GM23248 (cell line): ENCODE measurements around the gene POLDIP2. TPM values are rescaled to one million over a fixed set of nuclear protein-coding genes. Genes with fewer than 3 reads are reported as not detected.

ENCODE experiments used
- DNase-seq: peaks from one replicate; pipeline ENCODE4 v3.0.0-alpha.2; 2015
- H2AFZ ChIP-seq: fragments of 200-600 bp; sonication (generic); 2 replicates; pipeline ENCODE4 v1.6.1; 2016; ENCODE audit warnings: antibody characterized with exemption
- H3F3A ChIP-seq: fragments of 200-600 bp; sonication (generic); 2 replicates; pipeline ENCODE4 v1.6.1; 2016; ENCODE audit warnings: mild to moderate bottlenecking, antibody characterized with exemption, mixed run types; ENCODE audit not compliant: insufficient read depth
- H3K27ac ChIP-seq: fragments of 200-600 bp; sonication (generic); 2 replicates; pipeline ENCODE4 v1.5.1; 2016; ENCODE audit warnings: mild to moderate bottlenecking
- H3K27me3 ChIP-seq: fragments of 200-600 bp; sonication (generic); replicated peaks from 2 replicates; pipeline ENCODE4 v1.6.1; 2016; ENCODE audit warnings: mild to moderate bottlenecking; ENCODE audit not compliant: insufficient read depth
- H3K36me3 ChIP-seq: fragments of 200-600 bp; sonication (generic); 2 replicates; pipeline ENCODE4 v1.6.1; 2016; ENCODE audit warnings: low read depth, mild to moderate bottlenecking
- H3K4me1 ChIP-seq: fragments of 200-600 bp; sonication (generic); 2 replicates; pipeline ENCODE4 v1.6.1; 2016; ENCODE audit warnings: mild to moderate bottlenecking; ENCODE audit not compliant: insufficient read depth
- H3K4me2 ChIP-seq: fragments of 200-600 bp; sonication (generic); one replicate; pipeline ENCODE4 v1.6.1; 2016; ENCODE audit warnings: mild to moderate bottlenecking; ENCODE audit not compliant: unreplicated experiment
- H3K4me3 ChIP-seq: fragments of 200-600 bp; sonication (generic); 2 replicates; pipeline ENCODE4 v1.5.1; 2016; ENCODE audit warnings: mild to moderate bottlenecking
- H3K79me2 ChIP-seq: fragments of 200-600 bp; sonication (generic); 2 replicates; pipeline ENCODE4 v1.6.1; 2016; ENCODE audit warnings: mild to moderate bottlenecking; ENCODE audit not compliant: insufficient read depth
- H3K9ac ChIP-seq: fragments of 200-600 bp; sonication (generic); 2 replicates; pipeline ENCODE4 v1.6.1; 2016; ENCODE audit warnings: mild to moderate bottlenecking
- H3K9me2 ChIP-seq: fragments of 200-600 bp; sonication (generic); 2 replicates; pipeline ENCODE4 v1.6.1; 2016; ENCODE audit warnings: mixed run types, mild to moderate bottlenecking, moderate library complexity; ENCODE audit not compliant: insufficient read depth
- H3K9me3 ChIP-seq: fragments of 200-600 bp; sonication (generic); one replicate; pipeline ENCODE4 v1.6.1; 2017; ENCODE audit warnings: low read depth
- H4K20me1 ChIP-seq: fragments of 200-600 bp; sonication (generic); 2 replicates; pipeline ENCODE4 v1.6.0; 2016; ENCODE audit not compliant: insufficient read depth
- EZH2 ChIP-seq: fragments of 200-600 bp; sonication (generic); IDR thresholded peaks from 2 replicates; pipeline ENCODE4 v1.6.1; 2018; ENCODE audit warnings: antibody characterized with exemption, mild to moderate bottlenecking; ENCODE audit not compliant: insufficient read depth, poor library complexity, severe bottlenecking
- EZH2phosphoT487 ChIP-seq: fragments of 200-600 bp; sonication (generic); IDR thresholded peaks from 2 replicates; pipeline ENCODE4 v1.6.1; 2018; ENCODE audit warnings: antibody characterized with exemption, moderate library complexity, mild to moderate bottlenecking, low read depth; ENCODE audit not compliant: insufficient read depth
- WGBS, 2 experiments: methylation state at CpG; one replicate each; pipeline ENCODE4 v1.1.6; 2015 to 2017; ENCODE audit warnings: low lambda C conversion rate in 2 of 2, low coverage in 1 of 2; ENCODE audit errors: missing lambda C conversion rate in 2 of 2; 5-methylcytosine and 5-hydroxymethylcytosine counted together
- in situ Hi-C: fragments of 300-500 bp; cut with MboI; formaldehyde crosslinking; loops from 2 replicates; pipeline ENCODE4 v1.15.0; 2020
- polyA plus RNA-seq: library from polyadenylated mRNA; unstranded; fragments of >200 nt; fragmentation: Nextera tagmentation; extraction: Ambion mirVana; gene quantifications from 2 replicates; pipeline ENCODE4 v1.2.1, GENCODE V29; 2016
- total RNA-seq: library from RNA; depleted of rRNA; stranded (reverse); fragments of >200 nt; shearing (Covaris generic); gene quantifications from 2 replicates; pipeline ENCODE4 v1.2.3, GENCODE V29; 2014; rRNA removed

The POLDIP2 gene
- total RNA-seq, result 80.1 and 92.7 TPM in 2 replicates
- 105 and 112 TPM in 2 replicates for polyA plus RNA-seq

DNA sequence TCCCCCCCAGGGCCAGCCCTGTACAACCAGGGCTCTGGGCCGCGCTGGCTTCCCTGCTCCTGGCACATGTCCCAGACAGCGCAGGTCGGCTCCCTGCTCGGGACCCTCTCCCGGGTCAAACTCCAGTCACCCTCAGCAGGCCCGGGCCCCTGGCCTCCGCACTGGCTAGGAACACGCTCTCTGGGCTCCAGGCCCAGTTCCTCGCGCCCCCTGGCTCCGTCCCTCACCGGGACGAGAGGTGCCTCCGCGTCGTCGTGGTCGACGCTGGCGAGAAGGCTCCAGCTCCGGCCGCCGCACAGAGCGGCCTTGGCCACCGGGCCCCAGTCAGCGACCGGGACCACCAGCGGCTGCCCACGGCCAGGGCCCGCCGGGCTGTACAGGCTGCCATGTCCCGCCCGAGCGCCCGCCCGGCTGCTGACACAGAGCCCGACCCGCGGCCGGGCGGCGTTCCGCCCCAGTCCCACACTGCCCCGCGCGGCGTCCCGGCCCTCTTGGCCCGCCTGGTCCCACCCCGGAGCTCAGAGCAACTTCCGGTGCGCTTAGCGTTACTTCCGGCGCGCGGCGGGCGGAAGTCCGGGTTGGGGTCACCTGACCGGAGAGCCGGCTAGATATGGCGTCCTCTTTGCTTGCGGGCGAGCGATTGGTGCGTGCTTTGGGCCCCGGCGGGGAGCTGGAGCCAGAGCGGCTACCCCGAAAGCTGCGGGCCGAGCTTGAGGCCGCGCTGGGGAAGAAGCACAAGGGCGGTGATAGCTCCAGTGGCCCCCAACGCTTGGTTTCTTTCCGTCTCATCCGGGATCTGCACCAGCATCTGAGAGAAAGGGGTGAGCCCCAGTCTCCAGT, at the start of gene POLDIP2:
POLDIP2 (minus strand) TSS at position 467 of the 840 bp plus-strand sequence; CDS start at position 388, 79 bp downstream.
- H4K20me1 ChIP-seq, result no peaks in the 10 kb centered on the region
- H3K36me3 ChIP-seq, result peaks cover 28% of the 10 kb centered on the region
- peak within 1 kb of the TSS; percentile 84 for H2AFZ ChIP-seq

DNA sequence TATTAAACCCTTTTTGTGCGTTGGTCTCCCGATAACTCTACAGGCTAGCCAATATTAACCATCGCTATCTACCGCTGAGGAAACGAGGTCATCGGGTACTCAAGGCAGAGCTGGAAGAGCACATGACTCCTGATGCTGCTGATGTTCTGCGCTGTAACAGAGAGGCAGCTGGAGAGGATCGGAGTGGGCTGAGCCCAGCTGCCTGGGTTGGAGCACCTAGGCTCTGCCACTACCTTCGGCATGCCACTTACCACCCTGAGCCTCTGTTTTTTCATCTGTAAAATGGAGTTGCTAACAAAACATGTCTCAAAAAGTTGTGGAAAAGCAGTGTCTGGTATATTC, 49.1 kb upstream of the POLDIP2 start:
- Histone ChIP-seq H3K4me3 (peak overlapping the region; percentile 85), H3K4me1 (no peaks in the 10 kb centered on the region), H4K20me1 (no peaks in the 10 kb centered on the region), H3K27ac (no peak overlapping the region), H2AFZ (peak overlapping the region; percentile 84), H3K9me3 (no peaks in the 10 kb centered on the region), H3K9ac (peak overlapping the region; percentile 72), H3K36me3 (no peaks in the 10 kb centered on the region), H3K9me2 (no peaks in the 10 kb centered on the region), H3K27me3 (0 out of 2 replicates have a peak, but pooled peaks cover 14% of the 10 kb centered on the region), H3K79me2 (no peaks in the 10 kb centered on the region), H3K4me2 (peak overlapping the region; percentile 89), H3F3A (no peaks in the 10 kb centered on the region)
- 36 to 41% methylated on average over 9 of the region's 9 CpGs for WGBS, 2 experiments
- in situ Hi-C loops, result no loop called here
- DNase-seq, result peak; percentile 15
- TF ChIP-seq EZH2 (no peak), EZH2phosphoT487 (no peak)

More for the DNA sequence above, at the start of gene POLDIP2:
- H3K9ac ChIP-seq, result peak within 1 kb of the TSS; percentile 95
- H3K79me2 ChIP-seq, result peaks cover 54% of the 10 kb centered on the region
- WGBS, 2 experiments, result 1 to 2% methylated on average over 55 to 68 of the region's 80 CpGs
- H3F3A ChIP-seq, result no peaks in the 10 kb centered on the region
- peak within 1 kb of the TSS; percentile 89 for H3K4me3 ChIP-seq
- no peaks in the 10 kb centered on the region for H3K9me2 ChIP-seq
- H3K27ac ChIP-seq, result peak within 1 kb of the TSS; percentile 48
- no peaks in the 10 kb centered on the region for H3K27me3 ChIP-seq
- DNase-seq, result peak; percentile 99
- peaks cover 12% of the 10 kb centered on the region for H3K4me1 ChIP-seq
- H3K9me3 ChIP-seq, result no peaks in the 10 kb centered on the region
- peak within 1 kb of the TSS; percentile 93 for H3K4me2 ChIP-seq
- TF ChIP-seq EZH2phosphoT487, result no peak
- no peak for TF ChIP-seq EZH2
- in situ Hi-C loops, result no loop called here

GRCh38 chr17:28405632-28406472, 48.5 kb upstream of the POLDIP2 start, which contains the start of gene SLC46A1:
Gene SLC46A1 (minus strand): TSS chr17:28406212. CDS start chr17:28406114, 98 bp downstream.
- Histone ChIP-seq H3K4me1 (no peaks in the 10 kb centered on the region), H3K4me3 (peak within 1 kb of the TSS; percentile 85), H3K36me3 (no peaks in the 10 kb centered on the region), H3K27me3 (0 out of 2 replicates have a peak, but pooled peaks cover 10% of the 10 kb centered on the region), H2AFZ (peak within 1 kb of the TSS; percentile 84), H4K20me1 (no peaks in the 10 kb centered on the region), H3K27ac (no peak within 1 kb of the TSS), H3K79me2 (no peaks in the 10 kb centered on the region), H3K9me2 (no peaks in the 10 kb centered on the region), H3K9ac (peak within 1 kb of the TSS; percentile 72), H3K4me2 (peak within 1 kb of the TSS; percentile 89), H3F3A (no peaks in the 10 kb centered on the region), H3K9me3 (no peaks in the 10 kb centered on the region)
- in situ Hi-C loops, result no loop called here
- WGBS, 2 experiments, result 3% methylated on average over 47 to 64 of the region's 70 CpGs
- DNase-seq, result peak; percentile 67
- TF ChIP-seq EZH2phosphoT487, result no peak
- TF ChIP-seq EZH2, result no peak
